Measurements from ENCODE around the gene HAP1.

HAP1 gene

DNA sequence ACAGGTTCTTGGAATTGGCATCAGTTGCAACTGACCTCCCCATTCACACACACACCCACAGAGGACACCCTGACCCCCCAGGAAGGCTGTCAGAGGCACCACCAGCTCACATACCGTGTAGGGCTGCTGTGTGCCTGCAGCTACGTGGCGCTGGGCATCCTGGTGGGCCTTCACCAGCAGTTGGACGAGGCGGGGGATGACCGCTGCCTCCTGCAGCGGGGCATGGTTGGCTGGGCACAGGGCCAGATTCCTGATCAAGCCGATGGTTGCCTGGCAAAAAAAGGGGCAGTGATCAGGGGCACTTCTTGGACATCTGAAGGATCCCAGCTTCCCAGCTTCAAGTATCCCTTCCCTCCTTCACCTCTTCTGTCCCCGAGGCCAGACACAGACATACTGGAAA is 24.2 kb upstream of the HAP1 start:
- H3K36me3 ChIP-seq (ENCODE audit: insufficient read depth, low read length): peaks cover 25% of the 10 kb centered on the region
- no peaks in the 10 kb centered on the region for H3K4me1 ChIP-seq (ENCODE audit: insufficient read depth, low read length, severe bottlenecking)
- H3F3A ChIP-seq (ENCODE audit: insufficient read depth, low read length): no peaks in the 10 kb centered on the region
- no peak for TF ChIP-seq EZH2 (IDR thresholded peaks at IDR 0.05; ENCODE audit: borderline replicate concordance, low read length)
- TF ChIP-seq, protein P1, sequence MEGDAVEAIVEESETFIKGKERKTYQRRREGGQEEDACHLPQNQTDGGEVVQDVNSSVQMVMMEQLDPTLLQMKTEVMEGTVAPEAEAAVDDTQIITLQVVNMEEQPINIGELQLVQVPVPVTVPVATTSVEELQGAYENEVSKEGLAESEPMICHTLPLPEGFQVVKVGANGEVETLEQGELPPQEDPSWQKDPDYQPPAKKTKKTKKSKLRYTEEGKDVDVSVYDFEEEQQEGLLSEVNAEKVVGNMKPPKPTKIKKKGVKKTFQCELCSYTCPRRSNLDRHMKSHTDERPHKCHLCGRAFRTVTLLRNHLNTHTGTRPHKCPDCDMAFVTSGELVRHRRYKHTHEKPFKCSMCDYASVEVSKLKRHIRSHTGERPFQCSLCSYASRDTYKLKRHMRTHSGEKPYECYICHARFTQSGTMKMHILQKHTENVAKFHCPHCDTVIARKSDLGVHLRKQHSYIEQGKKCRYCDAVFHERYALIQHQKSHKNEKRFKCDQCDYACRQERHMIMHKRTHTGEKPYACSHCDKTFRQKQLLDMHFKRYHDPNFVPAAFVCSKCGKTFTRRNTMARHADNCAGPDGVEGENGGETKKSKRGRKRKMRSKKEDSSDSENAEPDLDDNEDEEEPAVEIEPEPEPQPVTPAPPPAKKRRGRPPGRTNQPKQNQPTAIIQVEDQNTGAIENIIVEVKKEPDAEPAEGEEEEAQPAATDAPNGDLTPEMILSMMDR (IDR thresholded peaks at IDR 0.05; ENCODE audit: low read length): no peak
- no peak overlapping the region for H3K4me2 ChIP-seq (ENCODE audit: low read length)
- H3K27me3 ChIP-seq (ENCODE audit: insufficient read depth, low read length): 0 out of 2 replicates have a peak, but pooled peaks cover 2% of the 10 kb centered on the region
- H4K20me1 ChIP-seq (ENCODE audit: insufficient read depth, low read length): no peaks in the 10 kb centered on the region
- H3K27ac ChIP-seq (ENCODE audit: low read depth, low read length, poor library complexity, severe bottlenecking): no peak overlapping the region
- H3K9me2 ChIP-seq (ENCODE audit: low read depth, low read length): no peaks in the 10 kb centered on the region
- no peaks in the 10 kb centered on the region for H3K79me2 ChIP-seq (ENCODE audit: insufficient read depth, low read length)
- no peaks in the 10 kb centered on the region for H3K9me3 ChIP-seq (ENCODE audit: low read length)
- H3K9ac ChIP-seq (ENCODE audit: low read length): no peak overlapping the region
- H3K4me3 ChIP-seq (ENCODE audit: low read depth, low read length, poor library complexity, severe bottlenecking): no peak overlapping the region
- no peak overlapping the region for H2AFZ ChIP-seq (ENCODE audit: low read length)

DNA sequence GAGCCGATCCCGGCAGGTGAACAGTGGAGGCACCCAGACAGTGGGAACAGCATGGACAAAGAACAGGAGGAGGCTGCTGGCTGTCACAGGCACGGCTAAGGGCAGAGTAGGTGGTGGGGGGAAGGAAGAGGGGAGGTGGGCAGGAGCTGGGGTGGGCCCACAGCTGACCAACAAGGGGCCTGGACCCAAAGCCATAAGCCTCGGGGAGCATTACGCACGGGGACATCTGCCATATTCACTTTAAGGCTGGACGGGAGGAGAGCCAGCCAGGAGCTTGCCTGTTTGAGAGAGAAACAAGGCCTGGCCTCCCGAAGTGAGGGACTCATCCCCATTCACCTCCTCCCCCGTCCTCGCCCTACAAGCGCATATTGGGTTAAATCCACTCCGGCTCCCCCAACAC is 19.6 kb upstream of the HAP1 start:
- Histone ChIP-seq H3K4me3 (ENCODE audit: low read depth, low read length, poor library complexity, severe bottlenecking) (no peak overlapping the region), H2AFZ (ENCODE audit: low read length) (no peak overlapping the region), H3K4me2 (ENCODE audit: low read length) (no peak overlapping the region), H3K4me1 (ENCODE audit: insufficient read depth, low read length, severe bottlenecking) (no peaks in the 10 kb centered on the region), H3K79me2 (ENCODE audit: insufficient read depth, low read length) (no peaks in the 10 kb centered on the region), H3K27me3 (ENCODE audit: insufficient read depth, low read length) (0 out of 2 replicates have a peak, but pooled peaks cover 3% of the 10 kb centered on the region), H3K9me3 (ENCODE audit: low read length) (no peaks in the 10 kb centered on the region), H4K20me1 (ENCODE audit: insufficient read depth, low read length) (no peaks in the 10 kb centered on the region), H3F3A (ENCODE audit: insufficient read depth, low read length) (no peaks in the 10 kb centered on the region), H3K9ac (ENCODE audit: low read length) (no peak overlapping the region), H3K27ac (ENCODE audit: low read depth, low read length, poor library complexity, severe bottlenecking) (no peak overlapping the region), H3K36me3 (ENCODE audit: insufficient read depth, low read length) (peaks cover 12% of the 10 kb centered on the region; the same call in 1 of the 2 replicates), H3K9me2 (ENCODE audit: low read depth, low read length) (no peaks in the 10 kb centered on the region)
- TF ChIP-seq, protein P1 (IDR thresholded peaks at IDR 0.05; ENCODE audit: low read length): no peak
- TF ChIP-seq EZH2 (IDR thresholded peaks at IDR 0.05; ENCODE audit: borderline replicate concordance, low read length): no peak

DNA sequence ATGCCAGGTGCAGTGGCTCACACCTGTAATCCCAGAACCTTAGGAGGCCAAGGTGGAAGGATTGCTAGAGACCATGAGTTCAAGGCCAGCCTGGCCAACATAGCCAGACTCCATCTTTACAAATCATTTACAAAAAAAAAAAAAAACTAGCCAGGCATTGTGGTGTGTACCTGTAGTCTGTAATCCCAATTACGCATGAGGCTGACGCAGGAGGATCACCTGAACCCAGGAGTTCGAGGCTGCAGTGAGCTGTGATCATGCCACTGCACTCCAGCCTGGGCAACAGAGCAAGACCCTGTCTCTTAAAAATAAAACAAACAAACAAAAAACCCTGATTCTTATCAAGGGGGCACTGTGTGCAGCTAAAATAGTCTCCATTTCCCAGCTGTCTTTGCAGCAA is 16.8 kb upstream of the HAP1 start:
- no peak overlapping the region for H3K9ac ChIP-seq (ENCODE audit: low read length)
- H3K9me2 ChIP-seq (ENCODE audit: low read depth, low read length): no peaks in the 10 kb centered on the region
- no peak overlapping the region for H3K27ac ChIP-seq (ENCODE audit: low read depth, low read length, poor library complexity, severe bottlenecking)
- 0 out of 2 replicates have a peak, but pooled peaks cover 3% of the 10 kb centered on the region for H3K27me3 ChIP-seq (ENCODE audit: insufficient read depth, low read length)
- H3K4me2 ChIP-seq (ENCODE audit: low read length): no peak overlapping the region
- no peaks in the 10 kb centered on the region for H3K79me2 ChIP-seq (ENCODE audit: insufficient read depth, low read length)
- H3K4me3 ChIP-seq (ENCODE audit: low read depth, low read length, poor library complexity, severe bottlenecking): no peak overlapping the region
- TF ChIP-seq, protein P1 (IDR thresholded peaks at IDR 0.05; ENCODE audit: low read length): no peak
- no peak for TF ChIP-seq EZH2 (IDR thresholded peaks at IDR 0.05; ENCODE audit: borderline replicate concordance, low read length)
- H2AFZ ChIP-seq (ENCODE audit: low read length): no peak overlapping the region
- H4K20me1 ChIP-seq (ENCODE audit: insufficient read depth, low read length): no peaks in the 10 kb centered on the region
- no peaks in the 10 kb centered on the region for H3K9me3 ChIP-seq (ENCODE audit: low read length)
- no peaks in the 10 kb centered on the region for H3F3A ChIP-seq (ENCODE audit: insufficient read depth, low read length)
- H3K36me3 ChIP-seq (ENCODE audit: insufficient read depth, low read length): peaks cover 4% of the 10 kb centered on the region; the same call in 1 of the 2 replicates
- H3K4me1 ChIP-seq (ENCODE audit: insufficient read depth, low read length, severe bottlenecking): no peaks in the 10 kb centered on the region
